K562 (cell line): ENCODE data around the gene CNPY4. TPM values are rescaled to one million over a fixed set of nuclear protein-coding genes. Genes with fewer than 3 reads are reported as not detected.

Experiments used
- AFF4 ChIP-seq: sonication (generic); formaldehyde crosslinking; IDR thresholded peaks from 2 replicates; pipeline ENCODE4 v1.8.0; 2023; ENCODE audit warnings: mild to moderate bottlenecking, missing genetic modification reagents
- ATF1 ChIP-seq, 2 experiments: fragments of 450-650 bp in 1 of 2; IDR thresholded peaks; 2 replicates each; pipeline ENCODE4 v1.6.1; 2016; ENCODE audit warnings: missing compliant biosample characterization in 1 of 2, missing genetic modification characterization in 1 of 2
- CBFA2T2 ChIP-seq: fragments of 450-650 bp; conservative IDR thresholded peaks from 2 replicates; pipeline ENCODE4 v1.6.1; 2017; ENCODE audit warnings: mild to moderate bottlenecking
- E2F1 ChIP-seq: sonication (generic); formaldehyde crosslinking; IDR thresholded peaks from 2 replicates; pipeline ENCODE4 v1.8.1; 2023; ENCODE audit warnings: mild to moderate bottlenecking, missing genetic modification reagents, moderate library complexity
- E2F8 ChIP-seq: fragments of 450-650 bp; IDR thresholded peaks from 2 replicates; pipeline ENCODE4 v1.7.1; 2018; ENCODE audit warnings: mild to moderate bottlenecking, low read depth; ENCODE audit not compliant: partially characterized antibody
- FOXK2 ChIP-seq, 2 experiments: fragments of 450-650 bp; IDR thresholded peaks in 1 of 2; conservative IDR thresholded peaks in 1 of 2; 2 replicates each; pipeline ENCODE4 v1.6.1; 2016; ENCODE audit warnings: low read depth in 2 of 2, mild to moderate bottlenecking in 1 of 2
- GABPB1 ChIP-seq: sonication (generic); formaldehyde crosslinking; IDR thresholded peaks from 2 replicates; pipeline ENCODE4 v1.8.0; 2022; ENCODE audit warnings: mild to moderate bottlenecking, missing genetic modification reagents
- HDAC3 ChIP-seq: fragments of 450-650 bp; IDR thresholded peaks from 2 replicates; pipeline ENCODE4 v1.6.1; 2018; ENCODE audit warnings: borderline replicate concordance, mild to moderate bottlenecking, moderate library complexity; ENCODE audit not compliant: partially characterized antibody
- HLTF ChIP-seq: fragments of 450-650 bp; IDR thresholded peaks from 2 replicates; pipeline ENCODE4 v1.6.1; 2016
- NFATC3 ChIP-seq: fragments of 450-650 bp; IDR thresholded peaks from 2 replicates; pipeline ENCODE4 v1.6.1; 2017; ENCODE audit warnings: mild to moderate bottlenecking
- POLR2G ChIP-seq: fragments of 200-400 bp; formaldehyde crosslinking; IDR thresholded peaks from 2 replicates; pipeline ENCODE4 v1.6.1; 2017; ENCODE audit warnings: low read depth, mild to moderate bottlenecking, antibody characterized with exemption, low read length, moderate library complexity
- SAP30 ChIP-seq: fragments of 200-600 bp; sonication (generic); IDR thresholded peaks from 2 replicates; pipeline ENCODE4 v1.6.1; 2012; ENCODE audit warnings: borderline replicate concordance, low read depth, mild to moderate bottlenecking, moderate library complexity, low read length, control low read depth, inconsistent platforms; ENCODE audit not compliant: insufficient read depth, poor library complexity, severe bottlenecking
- UBTF ChIP-seq, 2 experiments: IDR thresholded peaks; 2 replicates each; pipeline ENCODE4 v1.6.1; 2012; ENCODE audit warnings: improper control_type of control experiment in 2 of 2, low read depth in 2 of 2, low read length in 2 of 2, borderline replicate concordance in 1 of 2
- ZNF23 ChIP-seq: fragments of 250-450 bp; sonication (Bioruptor Pico); IDR thresholded peaks from 2 replicates; pipeline ENCODE4 v1.4.0; 2020; ENCODE audit warnings: mild to moderate bottlenecking
- ZNF24 ChIP-seq: fragments of 450-650 bp; IDR thresholded peaks from 2 replicates; pipeline ENCODE4 v1.6.1; 2016
- ZNF764 ChIP-seq: fragments of 250-450 bp; sonication (Bioruptor Pico); IDR thresholded peaks from 2 replicates; pipeline ENCODE4 v1.4.0; 2020; ENCODE audit warnings: low read depth, mild to moderate bottlenecking, moderate library complexity
- polyA plus RNA-seq, 8 experiments: library from polyadenylated mRNA; depleted of rRNA in 4 of 8; stranded (reverse) in 5 of 8; unstranded in 3 of 8; fragments of >200 nt; fragmentation: Nextera tagmentation in 2 of 8; fragmentation: Illumina TruSeq in 1 of 8; extraction: Ambion mirVana in 2 of 8; extraction: Trizol in 1 of 8; gene quantifications; 2 replicates each; pipeline versions ENCODE4 v1.2.1 to v1.2.3, GENCODE V29; 2011 to 2014; ENCODE audit warnings: inconsistent platforms in 1 of 8, missing spikeins in 1 of 8
- total RNA-seq, 7 experiments: library from RNA; depleted of rRNA in 6 of 7; stranded (reverse); fragments of >200 nt in 6 of 7; fragmentation: Illumina TruSeq in 2 of 7; extraction: Trizol in 2 of 7; gene quantifications; 2 replicates each; pipeline versions ENCODE4 v1.2.1 to v1.2.3, GENCODE V29; 2011 to 2021; ENCODE audit warnings: low replicate concordance in 1 of 7

CNPY4 gene
- total and polyA plus RNA-seq, 9 of the 15 experiments (the other 6 are each of a cell fraction or from before 2014, with no cell fraction given), result 1.9 to 11.2 (median 7.0) TPM

- TF ChIP-seq AFF4 (CRISPR knock-in tag) (no peak), UBTF (IDR thresholded peaks at IDR 0.05; ENCODE audit: borderline replicate concordance in 1 of 2, low read depth in 2 of 2, low read length in 2 of 2) (no peak), ZNF764 (no peak), HDAC3 (no peak), FOXK2 (conservative IDR thresholded peaks at IDR 0.05 in 1 of 2, IDR thresholded peaks at IDR 0.05 in 1 of 2; ENCODE audit: low read depth in 2 of 2) (peak in 1 of 2 experiments; percentile 82; a peak in 2 of 4 replicates), GABPB1 (CRISPR knock-in tag) (peak; percentile 80), CBFA2T2 (peak; percentile 82), ZNF23 (CRISPR knock-in tag) (no peak), SAP30 (no peak), ZNF24 (no peak; the same call in 1 of the 2 replicates), NFATC3 (no peak), ATF1 (CRISPR knock-in tag; IDR thresholded peaks at IDR 0.05) (no peak), ATF1 (tag; IDR thresholded peaks at IDR 0.05) (peak; percentile 95), E2F8 (peak; percentile 82), HLTF (no peak), E2F1 (CRISPR knock-in tag) (no peak; the same call in 1 of the 2 replicates), POLR2G (peak; percentile 89)
Observed at GRCh38 chr7:100148559-100149328, 29.3 kb downstream of the CNPY4 start, which contains the start of gene LAMTOR4 (continued).
